DMS79 (cell line): ENCODE data around the gene ACVR1C.
A peak's percentile ranks its signal among the peaks of the same experiment; 100 is the strongest.

ENCODE experiments used
- DNase-seq: peaks from one replicate; lab custom pipeline; 2025; lab: John Stamatoyannopoulos, UW

The ACVR1C gene

DNA sequence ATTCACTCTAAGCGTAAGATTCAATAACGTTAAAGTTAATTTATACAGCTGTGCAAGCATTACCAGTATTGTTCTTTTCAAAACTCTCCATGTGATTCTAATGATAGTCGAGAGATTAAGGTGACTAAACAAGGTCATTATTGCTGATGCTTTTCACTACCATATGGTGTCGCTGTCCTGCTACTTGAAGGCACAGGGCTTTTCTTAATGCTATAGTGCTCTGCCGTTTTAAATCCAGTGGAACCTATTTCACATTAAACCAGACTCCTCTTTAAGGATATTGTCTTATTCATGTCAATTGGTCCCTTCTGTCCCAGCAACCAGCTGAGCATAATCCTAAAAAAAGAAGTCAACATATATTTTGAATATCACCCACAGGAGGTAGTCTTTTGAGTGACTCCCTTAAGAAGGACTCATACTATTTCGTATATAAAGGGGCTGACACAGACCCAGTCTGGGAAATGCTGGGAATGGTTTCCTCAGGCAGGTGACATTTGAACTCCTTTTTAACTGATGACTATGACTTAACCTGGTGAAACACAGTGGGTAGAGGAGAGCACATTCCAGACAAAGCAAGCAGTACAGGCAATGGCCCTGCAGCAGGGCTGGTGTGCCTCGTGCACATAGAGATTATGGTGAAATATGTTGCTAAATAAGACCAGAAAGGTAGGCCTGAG is 130.9 kb downstream of the ACVR1C start:
- DNase-seq = peak; percentile 6

DNA sequence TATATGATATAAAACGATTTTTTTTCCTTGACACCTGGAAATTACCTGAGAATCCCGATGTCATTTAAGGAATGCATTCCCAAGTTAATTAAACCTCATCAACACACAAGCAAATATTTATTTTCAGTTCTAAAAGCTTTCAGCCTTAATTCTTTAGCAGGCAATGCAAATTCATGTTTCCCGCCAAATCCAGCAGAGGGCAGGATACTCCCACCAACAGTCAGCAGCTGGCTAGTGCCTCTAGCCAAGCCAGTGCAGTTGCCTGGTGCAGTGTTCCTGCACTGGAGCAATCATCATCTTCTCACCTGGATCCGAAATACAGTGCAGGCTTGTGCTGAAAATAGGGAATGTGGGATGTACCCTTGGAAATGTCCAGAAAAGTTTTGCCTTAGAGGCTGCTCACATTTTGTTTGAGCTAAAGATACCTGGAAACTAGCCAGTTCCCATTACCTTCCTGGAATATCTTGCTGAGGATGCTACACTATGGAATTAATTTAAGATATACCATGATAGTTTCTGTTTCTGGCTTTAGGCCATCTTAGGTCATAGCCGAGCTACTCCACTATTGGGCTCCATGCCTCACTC is 136.4 kb downstream of the ACVR1C start:
- peak; percentile 48 for DNase-seq

DNA sequence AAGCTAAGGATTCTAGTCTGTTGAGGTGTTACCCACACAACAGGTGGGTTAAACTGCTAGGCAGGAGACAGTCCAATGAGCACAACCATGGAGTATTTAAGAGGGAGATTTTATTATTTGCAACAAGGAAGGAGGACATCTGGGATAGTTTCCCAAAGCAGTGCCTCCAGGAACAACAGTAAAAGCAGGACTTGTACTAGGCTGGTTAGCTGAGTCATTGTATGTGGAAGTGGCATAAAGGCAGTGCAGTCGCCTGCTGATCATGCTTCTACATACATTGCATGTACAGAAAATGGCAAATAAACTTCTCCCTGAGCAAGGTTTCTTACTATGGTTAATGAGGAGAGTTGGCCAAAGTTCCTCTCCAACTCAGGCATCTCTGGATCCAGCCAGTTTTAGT is 138.7 kb downstream of the ACVR1C start:
- DNase-seq = no peak

DNA sequence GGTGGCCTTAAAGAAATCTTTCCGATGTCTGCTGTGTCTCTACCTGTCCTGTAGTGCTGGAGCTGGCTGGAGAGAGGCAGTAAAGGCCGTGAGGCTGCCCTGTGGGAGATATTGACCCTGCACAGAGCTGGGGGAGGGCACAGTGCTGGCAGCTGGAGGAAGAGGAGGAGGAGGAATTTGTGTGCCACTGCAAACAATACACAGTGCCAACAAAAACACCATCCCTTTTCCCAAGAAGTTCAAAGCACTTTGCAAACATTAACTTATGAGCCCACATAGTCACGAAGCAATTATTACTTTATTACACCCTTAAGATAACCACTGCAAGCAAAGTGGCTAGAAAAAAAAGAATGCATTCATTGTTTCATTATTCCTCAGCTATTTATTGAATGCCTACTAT is 139.8 kb downstream of the ACVR1C start:
- no peak for DNase-seq

DNA sequence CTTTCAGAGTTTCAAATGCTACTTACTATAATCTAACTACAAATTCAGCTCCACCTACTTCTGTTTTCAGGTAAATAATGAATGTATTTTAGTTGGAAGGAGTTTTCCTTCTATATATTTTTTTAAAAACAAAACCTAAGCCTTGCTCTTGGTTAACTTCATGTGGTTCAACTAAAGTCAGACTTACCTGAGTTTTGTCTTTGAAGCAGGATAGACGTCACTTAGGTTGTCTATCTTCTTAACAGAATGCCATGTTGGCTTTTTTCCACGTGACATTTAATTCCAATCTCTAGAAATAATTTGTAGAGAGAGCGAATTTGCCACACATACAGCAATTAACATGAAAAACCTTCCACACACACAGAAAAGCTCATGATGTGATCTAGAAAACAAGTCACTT is 140.9 kb downstream of the ACVR1C start:
- DNase-seq = no peak

DNA sequence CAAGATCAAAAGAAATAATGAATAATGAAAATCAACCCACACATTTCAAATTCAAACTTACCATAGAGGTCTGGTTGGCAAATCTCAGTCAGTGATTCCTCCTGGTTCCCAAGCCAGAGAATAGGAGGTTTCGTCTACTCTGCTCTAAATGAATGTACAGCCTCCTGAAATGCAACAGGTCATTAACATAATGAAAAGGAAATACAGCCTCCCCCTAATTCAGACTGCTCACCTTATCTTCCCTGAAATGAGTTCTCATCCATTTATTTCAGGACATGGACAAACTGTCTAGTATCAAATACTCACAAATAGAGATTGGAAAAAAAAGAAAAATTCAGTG is 141.4 kb downstream of the ACVR1C start:
- no peak for DNase-seq

DNA sequence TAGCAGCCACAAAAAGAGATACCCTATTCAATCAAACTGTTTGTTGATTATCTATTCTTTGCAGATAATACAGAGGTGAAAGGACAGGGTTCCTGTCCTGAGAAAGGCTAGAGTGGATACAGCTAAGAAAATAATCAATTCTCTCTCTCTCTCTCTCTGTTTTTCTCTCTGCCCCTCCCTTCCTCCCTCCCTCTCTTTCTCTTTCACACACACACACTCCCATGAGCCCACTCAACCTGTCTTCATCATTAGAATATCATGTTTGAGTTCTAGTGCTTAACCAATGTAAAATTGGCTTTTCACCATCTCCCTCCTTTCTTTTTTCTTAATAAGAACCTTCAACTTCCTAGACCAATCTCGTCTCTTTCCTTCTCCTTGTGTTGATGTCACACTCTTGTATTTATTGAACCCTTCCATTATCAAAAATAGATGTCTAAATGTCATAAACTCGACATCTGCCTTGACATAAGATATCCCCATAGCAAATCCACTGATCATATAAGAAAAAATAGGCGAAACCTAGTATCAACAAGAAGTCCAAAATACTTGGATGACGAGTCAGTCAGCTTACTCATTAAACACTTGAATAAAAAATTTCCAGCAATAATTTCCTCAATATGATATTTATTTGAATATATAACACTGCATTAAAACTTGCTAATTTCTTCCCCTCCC is 141.9 kb downstream of the ACVR1C start:
- no peak for DNase-seq

DNA sequence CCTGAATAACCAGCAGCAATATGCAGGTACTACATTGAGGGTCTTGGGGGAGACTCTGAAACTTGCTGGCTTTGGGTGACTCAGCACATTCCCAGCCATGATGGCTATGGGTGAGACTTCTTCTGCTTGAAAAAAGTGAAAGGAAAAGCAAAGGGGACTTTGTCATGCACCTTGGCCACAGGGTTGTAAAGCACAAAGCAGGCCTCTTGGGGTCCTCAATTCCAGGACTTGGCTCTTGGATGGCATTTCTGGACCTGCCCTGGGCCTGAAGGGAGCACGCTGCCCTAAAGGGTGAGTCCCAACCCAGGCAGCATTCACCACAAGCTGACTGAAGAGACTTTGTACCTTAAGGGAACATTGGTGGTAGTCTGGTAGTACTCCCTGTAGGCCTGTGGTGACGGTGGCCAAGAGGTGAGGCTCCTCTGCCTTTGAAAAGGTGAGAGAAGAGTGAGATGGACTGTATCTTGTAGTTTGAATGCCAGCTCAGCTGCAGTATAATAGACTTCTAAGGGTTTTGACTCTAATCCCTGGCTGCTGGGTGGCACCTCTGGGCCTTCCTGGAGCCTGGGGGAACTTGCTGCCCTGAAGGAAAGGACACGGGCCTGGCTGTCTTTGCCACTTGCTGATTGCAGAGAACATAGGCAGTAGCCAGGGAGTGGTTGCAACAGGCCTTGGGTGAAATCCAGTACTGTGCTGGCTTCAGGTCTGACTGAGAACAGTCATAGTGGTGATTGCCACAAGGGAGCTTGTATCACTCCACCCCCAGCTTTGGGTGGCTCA is 148.3 kb downstream of the ACVR1C start:
- no peak for DNase-seq

DNA sequence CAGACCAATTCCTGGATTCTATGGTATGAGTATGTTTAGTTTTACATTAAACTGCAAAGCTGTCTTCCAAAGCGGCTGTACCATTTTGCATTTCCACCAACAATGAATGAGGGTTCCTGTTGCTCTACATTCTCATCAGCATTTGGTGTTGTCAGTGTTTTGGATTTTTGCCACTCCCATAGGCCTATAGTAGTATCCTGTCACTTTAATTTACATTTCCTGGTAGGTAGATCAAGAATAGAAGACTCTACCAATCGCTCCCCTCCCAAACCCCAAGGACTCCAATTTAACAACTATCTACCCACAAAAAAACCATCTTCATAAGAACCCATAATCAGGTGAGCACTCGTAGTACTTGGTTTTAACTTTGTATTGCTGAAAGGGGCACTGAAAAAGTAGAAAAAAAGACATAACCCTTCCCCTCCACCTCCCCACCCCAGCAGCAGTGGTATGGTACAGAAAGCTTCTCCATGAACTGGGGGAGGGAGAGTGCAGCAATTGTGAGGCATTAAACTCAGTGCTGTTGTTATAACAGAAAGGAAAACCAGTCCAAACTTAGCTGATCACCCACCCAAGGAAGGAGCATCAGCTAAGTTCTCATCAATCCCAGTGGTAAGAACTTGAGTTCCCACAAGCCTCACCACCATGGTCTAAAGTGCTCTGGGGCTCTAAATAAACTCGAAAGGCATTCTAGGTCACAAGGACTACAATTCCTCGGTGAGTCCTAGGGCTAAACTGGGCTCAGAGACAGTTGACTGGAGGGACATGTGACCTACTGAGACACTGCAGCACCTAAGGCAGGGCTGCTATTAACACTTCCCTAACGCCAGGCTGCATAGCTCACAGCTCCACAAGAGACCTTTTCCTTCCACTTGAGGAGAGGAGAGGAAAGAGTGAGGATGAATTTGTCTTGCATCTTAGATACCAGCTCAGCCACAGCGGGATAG is 149.3 kb downstream of the ACVR1C start:
- no peak for DNase-seq

DNA sequence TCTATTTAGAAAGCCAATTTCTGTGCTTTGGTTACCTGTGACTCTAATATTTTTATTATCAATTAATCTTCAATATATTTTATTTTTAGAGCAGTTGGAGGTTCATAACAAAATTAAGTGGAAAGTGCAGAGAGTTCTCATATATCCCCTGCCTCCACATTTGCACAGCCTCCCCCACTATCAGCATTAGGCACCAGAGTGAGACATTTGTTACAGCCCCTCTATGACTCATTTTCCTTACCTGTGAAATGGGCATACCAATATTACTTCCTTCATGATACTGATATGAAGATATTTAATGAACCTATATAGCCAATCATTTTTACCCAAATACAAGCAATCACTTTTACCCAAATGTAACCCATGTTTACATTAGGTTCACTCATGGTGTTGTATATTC is 150.7 kb downstream of the ACVR1C start:
- no peak for DNase-seq

DNA sequence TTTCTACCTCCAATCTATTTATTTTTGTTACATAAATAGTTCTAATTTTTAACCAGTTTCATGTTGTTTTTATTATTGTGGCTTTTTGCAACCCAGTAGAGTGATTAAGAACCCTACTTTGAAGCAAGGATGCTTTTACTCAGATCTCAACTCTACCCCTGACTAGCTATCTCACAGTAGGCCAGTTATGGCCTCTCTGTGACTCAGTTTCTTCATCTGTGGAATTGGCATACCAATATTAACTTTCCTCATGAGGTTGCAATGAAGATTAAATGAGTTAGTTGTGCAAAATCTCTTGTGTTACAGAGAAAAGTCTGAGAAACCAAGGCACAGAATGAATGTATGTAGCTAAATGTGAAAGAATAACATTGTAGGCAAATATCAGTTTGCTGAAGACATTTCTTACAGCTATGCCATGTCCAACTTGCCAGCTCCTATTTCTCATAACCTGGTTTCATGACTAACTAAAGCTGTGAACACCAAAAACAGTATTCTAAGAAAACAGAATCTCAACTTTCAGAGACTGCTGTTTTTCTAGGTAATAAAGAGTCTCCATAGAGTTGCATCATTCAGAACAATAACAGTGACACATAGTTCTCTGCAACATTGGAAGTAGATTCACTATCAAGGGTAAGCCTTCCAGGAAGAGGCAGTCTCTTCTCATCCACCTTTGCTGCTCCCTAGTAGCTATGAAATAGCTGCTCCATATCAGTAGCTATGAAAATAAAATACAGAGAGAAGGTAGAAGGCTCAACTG is 151.5 kb downstream of the ACVR1C start:
- no peak for DNase-seq
